Heart left ventricle (tissue), 13 donors: ENCODE results near the gene REPIN1.
A peak's percentile ranks its signal among the peaks of the same experiment; 100 is the strongest.

Experiments
- POLR2A ChIP-seq, 2 donors: fragments of 450-650 bp; IDR thresholded peaks; one replicate each; pipeline ENCODE4 v1.6.1; 2017; ENCODE audit warnings: antibody characterized with exemption in 2 of 2, mild to moderate bottlenecking in 2 of 2, moderate library complexity in 2 of 2
- TF ChIP-seq, protein P1 (sequence below), 12 donors: fragments of 200-600 bp; sonication (generic) in 4 of 12; IDR thresholded peaks; one replicate each; pipeline versions ENCODE4 v1.5.0 to v1.8.0; 2018 to 2022; ENCODE audit warnings: antibody characterized with exemption in 12 of 12, mild to moderate bottlenecking in 5 of 12
- donor health status: ischemic (EF 13 %, LVEDD 7.1; RV severe dilation, severe dysfunction).
- donor health status: DM: no; HTN: yes; CAD: no.
- donor health status: DM: no; HTN: no; CAD: no.
- donor health status: ischemic (EF 25% LVEDD 6.9; RV normal size, moderate dysfunction).
- donor health status: ischemic (EF 25% LVEDD 5.7; RV mildly dilated, moderate dysfunction).
- donor health status: ischemic (EF 35%, LVEDD 5.7; RV mildly dilated, moderate dysfunction).
- donor health status: nonischemic (EF 11% LVEDD 7.7; RV severe dilation, severe dysfunction).
- donor health status: DM: yes; HTN: yes; CAD: no.
- donor health status: PGD.
- donor health status: ischemic (EF 29% LVEDD 5.4; RV normal size, mild dysfunction).
- donor health status: nonischemic (EF 23%, LVEDD 6.1; RV moderate dilation, normal function).

DNA sequence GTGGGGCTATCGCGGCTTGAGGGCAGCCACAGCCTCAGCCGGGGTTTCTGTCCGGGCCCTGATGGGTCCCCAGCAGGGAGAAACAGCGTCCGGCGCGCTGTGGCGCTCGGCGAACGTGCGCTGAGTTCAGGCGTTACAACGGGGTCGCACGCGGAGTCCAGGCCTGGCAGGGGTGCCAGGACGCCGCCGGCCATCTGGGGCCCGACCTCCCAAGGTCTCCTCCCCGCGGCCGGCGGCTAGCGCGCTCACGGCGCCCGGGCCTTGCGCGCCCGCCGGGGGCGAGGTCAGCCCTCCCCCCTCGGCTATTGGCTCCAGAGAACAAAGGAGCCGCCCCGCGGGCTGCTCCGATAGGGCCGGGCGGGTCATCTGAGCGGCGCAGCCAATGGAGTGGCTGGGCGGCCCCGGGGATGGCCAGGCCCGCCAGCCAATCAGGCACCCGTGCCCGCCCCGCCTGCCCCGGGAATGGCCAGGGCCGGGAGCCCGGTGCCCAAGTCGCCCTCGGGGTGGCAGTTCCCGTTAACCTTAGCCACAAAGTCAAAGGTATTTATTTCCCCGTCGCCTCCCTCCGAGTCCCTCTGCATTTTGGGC, 10.3 kb downstream of the REPIN1 start, which contains the start of gene ZNF775:
- TF ChIP-seq, protein P1, sequence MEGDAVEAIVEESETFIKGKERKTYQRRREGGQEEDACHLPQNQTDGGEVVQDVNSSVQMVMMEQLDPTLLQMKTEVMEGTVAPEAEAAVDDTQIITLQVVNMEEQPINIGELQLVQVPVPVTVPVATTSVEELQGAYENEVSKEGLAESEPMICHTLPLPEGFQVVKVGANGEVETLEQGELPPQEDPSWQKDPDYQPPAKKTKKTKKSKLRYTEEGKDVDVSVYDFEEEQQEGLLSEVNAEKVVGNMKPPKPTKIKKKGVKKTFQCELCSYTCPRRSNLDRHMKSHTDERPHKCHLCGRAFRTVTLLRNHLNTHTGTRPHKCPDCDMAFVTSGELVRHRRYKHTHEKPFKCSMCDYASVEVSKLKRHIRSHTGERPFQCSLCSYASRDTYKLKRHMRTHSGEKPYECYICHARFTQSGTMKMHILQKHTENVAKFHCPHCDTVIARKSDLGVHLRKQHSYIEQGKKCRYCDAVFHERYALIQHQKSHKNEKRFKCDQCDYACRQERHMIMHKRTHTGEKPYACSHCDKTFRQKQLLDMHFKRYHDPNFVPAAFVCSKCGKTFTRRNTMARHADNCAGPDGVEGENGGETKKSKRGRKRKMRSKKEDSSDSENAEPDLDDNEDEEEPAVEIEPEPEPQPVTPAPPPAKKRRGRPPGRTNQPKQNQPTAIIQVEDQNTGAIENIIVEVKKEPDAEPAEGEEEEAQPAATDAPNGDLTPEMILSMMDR (IDR thresholded peaks at IDR 0.05): peak in 2 of 12 donors; percentile 1 to 8
- TF ChIP-seq POLR2A (IDR thresholded peaks at IDR 0.05): peak; percentile 48 to 95
